Measurements from ENCODE around the gene RASSF5.

RASSF5 gene

DNA sequence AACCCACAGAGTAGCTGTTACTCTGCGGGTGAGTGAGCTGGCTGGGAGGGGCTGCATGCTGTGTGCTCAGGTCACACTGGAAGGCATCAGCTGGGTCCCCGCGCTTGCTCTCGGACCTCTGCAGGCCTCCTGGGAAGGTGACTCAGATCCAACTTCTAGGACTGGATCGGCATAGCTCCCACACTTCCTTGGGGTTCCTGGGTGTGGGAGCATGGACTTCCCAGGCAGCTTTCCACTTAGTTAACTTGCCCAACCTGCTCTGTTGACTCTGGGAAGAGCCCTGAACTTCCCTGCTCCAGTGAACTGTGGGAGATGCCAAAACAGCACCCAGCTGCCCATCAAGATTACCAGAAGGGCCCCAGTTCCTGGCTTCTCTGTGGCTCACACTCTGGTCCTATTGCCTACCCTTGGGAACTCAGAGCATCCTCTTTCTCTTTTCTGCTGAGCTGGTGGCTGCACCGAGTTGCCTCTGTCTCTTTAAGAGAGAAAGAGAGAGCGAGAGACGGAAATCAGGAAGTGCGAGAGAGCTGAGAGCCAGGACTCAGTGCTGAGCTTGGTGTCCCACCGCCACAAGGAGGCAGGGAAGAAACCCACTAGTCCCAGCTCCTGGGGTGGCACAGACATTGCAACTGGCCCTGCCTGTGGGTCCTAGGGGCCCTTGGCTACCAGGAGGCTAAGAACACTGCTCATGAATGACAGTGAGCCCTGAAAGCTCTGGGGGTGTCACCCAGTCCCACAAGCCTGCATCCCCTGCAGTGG is 37.2 kb upstream of the RASSF5 start, which contains the start of gene IKBKE:
Gene IKBKE (plus strand): TSS at position 544 of the 759 bp plus-strand sequence. CDS start 2,752 bp downstream, outside the sequence.
- peak within 1 kb of the TSS; percentile 84 to 93 for H3K4me3 ChIP-seq (replicated peaks in 1 of 2; ENCODE audit: low read depth in 2 of 2, low read length in 2 of 2)
- TF ChIP-seq, protein P1, sequence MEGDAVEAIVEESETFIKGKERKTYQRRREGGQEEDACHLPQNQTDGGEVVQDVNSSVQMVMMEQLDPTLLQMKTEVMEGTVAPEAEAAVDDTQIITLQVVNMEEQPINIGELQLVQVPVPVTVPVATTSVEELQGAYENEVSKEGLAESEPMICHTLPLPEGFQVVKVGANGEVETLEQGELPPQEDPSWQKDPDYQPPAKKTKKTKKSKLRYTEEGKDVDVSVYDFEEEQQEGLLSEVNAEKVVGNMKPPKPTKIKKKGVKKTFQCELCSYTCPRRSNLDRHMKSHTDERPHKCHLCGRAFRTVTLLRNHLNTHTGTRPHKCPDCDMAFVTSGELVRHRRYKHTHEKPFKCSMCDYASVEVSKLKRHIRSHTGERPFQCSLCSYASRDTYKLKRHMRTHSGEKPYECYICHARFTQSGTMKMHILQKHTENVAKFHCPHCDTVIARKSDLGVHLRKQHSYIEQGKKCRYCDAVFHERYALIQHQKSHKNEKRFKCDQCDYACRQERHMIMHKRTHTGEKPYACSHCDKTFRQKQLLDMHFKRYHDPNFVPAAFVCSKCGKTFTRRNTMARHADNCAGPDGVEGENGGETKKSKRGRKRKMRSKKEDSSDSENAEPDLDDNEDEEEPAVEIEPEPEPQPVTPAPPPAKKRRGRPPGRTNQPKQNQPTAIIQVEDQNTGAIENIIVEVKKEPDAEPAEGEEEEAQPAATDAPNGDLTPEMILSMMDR (IDR thresholded peaks at IDR 0.05; ENCODE audit: low read depth, low read length), result peak; percentile 42
- peak; percentile 72 to 76 for DNase-seq (ENCODE audit: low read depth in 2 of 2)

- H3K4me3 ChIP-seq (replicated peaks in 1 of 2; ENCODE audit: low read depth in 2 of 2, low read length in 2 of 2), result peak overlapping the region; percentile 84 to 93
- peak; percentile 77 to 81 for DNase-seq (ENCODE audit: low read depth in 2 of 2)
- TF ChIP-seq, protein P1 (IDR thresholded peaks at IDR 0.05; ENCODE audit: low read depth, low read length), result no peak
Observed at GRCh38 chr1:206470692-206471414, 36.5 kb upstream of the RASSF5 start.

GRCh38 chr1:206471415-206471801 is 35.9 kb upstream of the RASSF5 start:
- peak overlapping the region; percentile 84 to 93 for H3K4me3 ChIP-seq (replicated peaks in 1 of 2; ENCODE audit: low read depth in 2 of 2, low read length in 2 of 2)
- no peak for DNase-seq (ENCODE audit: low read depth in 2 of 2)
- TF ChIP-seq, protein P1 (IDR thresholded peaks at IDR 0.05; ENCODE audit: low read depth, low read length), result no peak

DNA sequence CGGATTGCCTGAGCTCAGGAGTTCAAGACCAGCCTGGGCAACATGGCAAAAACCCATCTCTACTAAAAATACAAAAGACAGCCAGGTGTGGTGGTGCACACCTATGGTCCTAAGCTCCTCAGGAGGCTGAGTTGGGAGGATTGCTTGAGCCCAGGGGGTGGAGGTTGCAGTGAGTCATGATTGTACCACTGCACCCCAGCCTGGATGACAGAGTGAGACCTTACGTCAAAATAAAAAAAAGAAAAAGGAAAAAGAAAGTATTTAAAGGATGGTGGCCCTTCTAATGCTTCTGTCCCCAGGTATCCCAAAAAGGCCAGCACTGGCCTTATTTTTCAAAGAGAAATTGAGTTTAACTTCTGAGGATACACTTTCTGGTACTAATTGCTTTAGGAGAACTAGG is 35.3 kb upstream of the RASSF5 start:
- no peak for DNase-seq (ENCODE audit: low read depth in 2 of 2)
- TF ChIP-seq, protein P1 (IDR thresholded peaks at IDR 0.05; ENCODE audit: low read depth, low read length), result no peak
- H3K4me3 ChIP-seq (replicated peaks in 1 of 2; ENCODE audit: low read depth in 2 of 2, low read length in 2 of 2), result peak overlapping the region in 1 of 2 donors; percentile 10

GRCh38 chr1:206472454-206472853 is 34.9 kb upstream of the RASSF5 start:
- H3K4me3 ChIP-seq (replicated peaks in 1 of 2; ENCODE audit: low read depth in 2 of 2, low read length in 2 of 2), result no peak overlapping the region
- TF ChIP-seq, protein P1 (IDR thresholded peaks at IDR 0.05; ENCODE audit: low read depth, low read length), result no peak
- DNase-seq (ENCODE audit: low read depth in 2 of 2), result peak; percentile 70 to 89

GRCh38 chr1:206472886-206473285 is 34.4 kb upstream of the RASSF5 start:
- TF ChIP-seq, protein P1 (IDR thresholded peaks at IDR 0.05; ENCODE audit: low read depth, low read length), result no peak
- peak overlapping the region in 1 of 2 donors; percentile 14 for H3K4me3 ChIP-seq (replicated peaks in 1 of 2; ENCODE audit: low read depth in 2 of 2, low read length in 2 of 2)

More at GRCh38 chr1:206472886-206473285, 34.4 kb upstream of the RASSF5 start:
- no peak for DNase-seq (ENCODE audit: low read depth in 2 of 2)
